ENCODE data around the gene TAGLN2.
A peak's percentile ranks its signal among the peaks of the same experiment; 100 is the strongest.

Gene TAGLN2

DNA sequence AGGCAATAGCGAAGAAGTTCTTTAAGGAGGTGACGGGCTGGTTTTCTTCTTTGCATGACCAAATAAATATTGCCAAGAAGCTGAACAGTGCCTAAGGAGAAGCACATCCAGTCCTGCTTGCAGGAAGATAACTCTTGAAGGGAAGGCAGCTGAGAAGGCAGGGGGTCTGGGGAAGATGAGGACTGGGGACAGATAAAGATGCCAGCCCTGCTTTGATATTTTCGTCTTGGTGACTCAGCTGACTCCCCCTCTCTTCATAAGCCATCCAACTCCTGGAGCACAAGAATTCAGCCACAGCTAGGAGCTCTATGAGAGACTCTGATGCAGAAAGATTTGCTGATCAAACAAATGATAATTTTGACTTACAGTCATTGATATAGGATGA, 28.8 kb downstream of the TAGLN2 start:
- H3K4me3 ChIP-seq (ENCODE audit: extremely low read depth, insufficient read depth, low read length, poor library complexity, severe bottlenecking), result no peak overlapping the region
- peaks cover 33% of the 10 kb centered on the region for H3K4me1 ChIP-seq (ENCODE audit: control insufficient read depth, insufficient read depth, low read length, poor library complexity, severe bottlenecking)
- H3K9me3 ChIP-seq (ENCODE audit: control insufficient read depth, low read length), result no peaks in the 10 kb centered on the region
- WGBS, 2 experiments (ENCODE audit: insufficient coverage in 2 of 2), result 77 to 100% methylated on average over 2 to 3 of the region's 3 CpGs
- no peak overlapping the region for H3K27ac ChIP-seq (ENCODE audit: low read depth, low read length, severe bottlenecking)
- H3K36me3 ChIP-seq (ENCODE audit: control insufficient read depth, insufficient read depth, low read length), result no peaks in the 10 kb centered on the region

DNA sequence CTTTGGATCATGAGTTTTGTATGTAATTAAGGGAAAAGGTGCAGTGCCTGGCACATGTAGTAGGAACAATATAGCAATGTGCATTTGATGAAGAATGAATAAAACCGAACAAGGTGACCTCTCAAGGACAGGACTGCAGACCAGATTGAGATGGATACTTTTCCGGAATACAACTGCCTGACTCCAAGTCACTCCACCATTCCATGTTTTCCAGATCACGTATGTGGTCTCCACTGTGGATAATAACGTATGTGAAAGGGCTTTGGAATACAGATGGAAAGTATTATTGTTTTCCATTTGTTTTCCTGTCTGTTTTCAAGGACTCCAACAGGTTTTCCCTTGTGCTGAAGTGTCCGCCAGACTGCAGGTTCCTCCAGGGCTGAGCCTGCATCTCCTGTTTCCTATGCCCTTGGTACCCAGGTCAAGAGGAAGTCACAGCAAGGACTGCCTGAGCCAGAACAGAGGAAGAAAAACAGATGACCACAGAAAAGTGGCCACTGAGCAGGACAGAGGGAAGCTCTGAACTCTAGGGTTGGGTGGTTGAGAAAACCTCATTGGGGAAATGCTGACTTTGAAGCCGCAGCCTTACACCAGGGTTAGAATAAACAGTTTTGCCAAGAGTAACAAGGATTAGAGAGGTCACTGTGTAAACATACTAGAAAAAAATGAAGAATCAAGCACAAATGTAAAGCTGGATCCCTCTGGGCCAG, 29.3 kb downstream of the TAGLN2 start:
- WGBS, 2 experiments (ENCODE audit: insufficient coverage in 2 of 2), result 96% methylated on average over 2 to 4 of the region's 6 CpGs
- H3K4me1 ChIP-seq (ENCODE audit: control insufficient read depth, insufficient read depth, low read length, poor library complexity, severe bottlenecking), result peaks cover 32% of the 10 kb centered on the region
- H3K4me3 ChIP-seq (ENCODE audit: extremely low read depth, insufficient read depth, low read length, poor library complexity, severe bottlenecking), result no peak overlapping the region
- H3K27ac ChIP-seq (ENCODE audit: low read depth, low read length, severe bottlenecking), result no peak overlapping the region
- no peaks in the 10 kb centered on the region for H3K36me3 ChIP-seq (ENCODE audit: control insufficient read depth, insufficient read depth, low read length)
- no peaks in the 10 kb centered on the region for H3K9me3 ChIP-seq (ENCODE audit: control insufficient read depth, low read length)

DNA sequence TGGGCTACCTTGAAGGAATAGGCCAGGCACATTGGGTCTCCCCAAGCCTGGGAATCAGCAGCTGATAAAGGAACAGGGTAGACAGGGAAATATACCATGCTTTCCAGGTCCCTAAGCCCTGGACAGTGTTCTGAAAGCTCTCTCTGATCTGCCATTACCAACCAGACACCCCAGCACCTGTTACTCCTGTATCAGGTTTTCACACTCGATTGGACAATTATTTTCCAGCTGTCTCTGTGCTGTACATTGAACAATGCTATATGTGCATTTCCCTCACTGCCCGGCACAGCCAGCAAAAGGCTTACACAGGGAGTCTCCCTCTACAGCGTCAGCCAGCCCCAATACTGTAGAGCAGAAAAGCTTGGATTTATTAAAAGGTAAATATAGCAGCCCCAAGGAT, 30.0 kb downstream of the TAGLN2 start:
- Histone ChIP-seq H3K27ac (ENCODE audit: low read depth, low read length, severe bottlenecking) (no peak overlapping the region), H3K4me1 (ENCODE audit: control insufficient read depth, insufficient read depth, low read length, poor library complexity, severe bottlenecking) (peaks cover 31% of the 10 kb centered on the region), H3K9me3 (ENCODE audit: control insufficient read depth, low read length) (no peaks in the 10 kb centered on the region), H3K36me3 (ENCODE audit: control insufficient read depth, insufficient read depth, low read length) (no peaks in the 10 kb centered on the region), H3K4me3 (ENCODE audit: extremely low read depth, insufficient read depth, low read length, poor library complexity, severe bottlenecking) (no peak overlapping the region)
- 100% methylated on average over 2 of the region's 3 CpGs for WGBS, 2 experiments (ENCODE audit: insufficient coverage in 2 of 2)

DNA sequence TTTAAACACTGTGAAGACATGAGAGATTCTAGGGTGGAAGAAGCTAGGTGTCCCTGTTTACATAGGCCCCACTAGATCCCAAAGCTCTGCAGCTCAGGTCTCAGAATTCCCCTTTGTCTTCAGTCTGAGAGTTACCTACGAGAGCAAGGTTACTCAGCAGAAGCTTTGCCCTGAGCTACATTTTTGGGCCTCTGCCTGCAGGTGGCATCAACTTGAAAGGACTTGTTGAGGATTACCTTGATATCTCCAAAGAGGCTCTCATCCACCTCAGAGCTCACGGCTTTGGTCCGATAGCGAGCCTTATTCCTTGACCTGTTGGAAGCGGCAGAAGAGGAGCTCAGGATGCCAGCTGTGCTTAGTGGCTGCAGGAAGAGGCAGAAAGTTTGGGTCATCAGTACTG, 32.4 kb downstream of the TAGLN2 start:
- 84 to 88% methylated on average over 5 of the region's 5 CpGs for WGBS, 2 experiments (ENCODE audit: insufficient coverage in 2 of 2)
- Histone ChIP-seq H3K9me3 (ENCODE audit: control insufficient read depth, low read length) (no peaks in the 10 kb centered on the region), H3K36me3 (ENCODE audit: control insufficient read depth, insufficient read depth, low read length) (no peaks in the 10 kb centered on the region), H3K4me1 (ENCODE audit: control insufficient read depth, insufficient read depth, low read length, poor library complexity, severe bottlenecking) (peaks cover 41% of the 10 kb centered on the region), H3K4me3 (ENCODE audit: extremely low read depth, insufficient read depth, low read length, poor library complexity, severe bottlenecking) (no peak overlapping the region), H3K27ac (ENCODE audit: low read depth, low read length, severe bottlenecking) (no peak overlapping the region)

DNA sequence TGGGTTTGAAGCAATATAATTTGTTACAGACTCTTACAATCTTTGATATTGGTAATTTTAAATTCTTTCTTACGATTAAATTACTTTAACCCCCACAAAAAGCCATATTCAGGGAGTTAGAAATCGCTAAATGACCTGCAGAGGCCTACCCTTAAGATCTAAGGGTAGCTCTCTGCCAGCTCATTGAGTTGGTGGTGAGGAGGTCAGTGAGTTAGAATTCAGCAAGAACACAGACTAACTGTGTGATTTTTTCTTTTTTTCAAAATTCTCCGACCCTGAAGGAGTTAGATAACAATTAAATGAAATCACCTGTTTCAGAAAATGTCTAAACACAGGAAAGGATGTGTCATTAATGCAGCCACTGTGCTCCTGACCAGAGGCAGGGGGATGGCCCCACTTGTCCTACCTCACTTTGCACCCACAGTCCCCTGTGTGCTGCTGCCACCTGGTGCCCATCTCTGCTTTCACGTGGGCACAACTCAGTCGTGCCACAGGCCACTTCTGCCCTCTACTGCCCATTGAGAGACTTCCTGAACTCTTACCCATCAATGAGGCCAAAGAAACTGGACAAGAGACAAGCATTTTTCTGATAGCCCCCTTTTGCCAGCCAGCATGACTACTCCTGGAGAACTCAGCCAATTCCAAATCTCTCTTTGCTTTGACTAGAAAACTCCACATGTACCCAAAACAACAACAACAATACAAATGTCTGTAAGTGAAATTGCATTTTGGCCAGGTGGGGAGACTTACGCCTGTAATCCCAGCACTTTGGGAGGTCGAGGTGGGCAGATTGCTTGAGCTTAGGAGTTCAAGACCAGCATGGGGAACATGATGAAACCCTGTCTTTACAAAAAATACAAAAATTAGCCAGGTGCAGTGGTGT, 33.8 kb downstream of the TAGLN2 start:
- H3K36me3 ChIP-seq (ENCODE audit: control insufficient read depth, insufficient read depth, low read length), result peaks cover 3% of the 10 kb centered on the region
- H3K4me1 ChIP-seq (ENCODE audit: control insufficient read depth, insufficient read depth, low read length, poor library complexity, severe bottlenecking), result peaks cover 38% of the 10 kb centered on the region
- H3K27ac ChIP-seq (ENCODE audit: low read depth, low read length, severe bottlenecking), result no peak overlapping the region
- WGBS, 2 experiments (ENCODE audit: insufficient coverage in 2 of 2), result 27 to 55% methylated on average over 3 to 5 of the region's 7 CpGs
- no peaks in the 10 kb centered on the region for H3K9me3 ChIP-seq (ENCODE audit: control insufficient read depth, low read length)
- no peak overlapping the region for H3K4me3 ChIP-seq (ENCODE audit: extremely low read depth, insufficient read depth, low read length, poor library complexity, severe bottlenecking)

DNA sequence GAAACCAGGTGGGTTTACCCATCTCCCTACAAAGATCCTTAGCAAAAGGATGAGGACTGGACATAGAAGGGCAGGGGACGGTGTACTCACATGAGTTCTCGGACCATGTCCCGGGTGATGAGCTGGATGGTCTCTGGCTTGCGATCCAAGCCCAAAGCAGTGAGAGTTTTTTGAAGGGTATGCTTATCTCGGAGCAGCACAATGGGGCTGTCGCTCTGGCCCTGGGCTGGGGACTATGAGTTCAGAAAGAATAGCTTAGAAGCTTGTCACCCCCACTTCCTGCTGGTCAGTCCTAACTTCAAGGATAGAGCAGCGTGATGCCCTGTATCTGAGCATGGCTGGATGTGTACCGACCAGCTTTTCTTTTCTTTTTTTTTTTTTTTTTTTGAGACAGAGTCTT, 34.9 kb downstream of the TAGLN2 start:
- peaks cover 3% of the 10 kb centered on the region for H3K36me3 ChIP-seq (ENCODE audit: control insufficient read depth, insufficient read depth, low read length)
- WGBS, 2 experiments (ENCODE audit: insufficient coverage in 2 of 2), result 92 to 100% methylated on average over 4 to 7 of the region's 8 CpGs
- peak overlapping the region; percentile 88 for H3K27ac ChIP-seq (ENCODE audit: low read depth, low read length, severe bottlenecking)
- peaks cover 28% of the 10 kb centered on the region for H3K4me1 ChIP-seq (ENCODE audit: control insufficient read depth, insufficient read depth, low read length, poor library complexity, severe bottlenecking)
- no peak overlapping the region for H3K4me3 ChIP-seq (ENCODE audit: extremely low read depth, insufficient read depth, low read length, poor library complexity, severe bottlenecking)
- H3K9me3 ChIP-seq (ENCODE audit: control insufficient read depth, low read length), result no peaks in the 10 kb centered on the region

DNA sequence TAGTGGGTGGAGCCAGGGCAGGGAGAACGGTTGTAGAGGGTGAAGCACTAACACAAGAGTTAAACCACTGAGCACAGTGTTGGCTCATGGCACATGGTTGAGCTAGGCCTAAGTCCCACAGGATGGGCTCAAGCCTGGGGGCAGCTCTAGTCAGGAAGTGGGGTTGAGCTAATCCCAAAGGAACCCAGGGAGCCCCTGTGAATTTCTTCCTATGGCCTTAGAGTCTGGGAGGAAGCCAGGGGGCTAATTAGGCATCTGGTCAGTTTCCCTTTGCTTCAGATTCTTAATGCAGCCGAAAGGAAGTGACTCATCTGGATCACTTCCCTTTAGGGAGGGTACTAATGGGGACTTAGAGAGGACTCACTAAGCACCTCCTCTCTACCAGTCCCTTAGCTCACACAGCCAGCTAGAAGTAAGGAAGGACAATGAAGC, 35.5 kb downstream of the TAGLN2 start:
- Histone ChIP-seq H3K4me1 (ENCODE audit: control insufficient read depth, insufficient read depth, low read length, poor library complexity, severe bottlenecking) (peaks cover 28% of the 10 kb centered on the region), H3K4me3 (ENCODE audit: extremely low read depth, insufficient read depth, low read length, poor library complexity, severe bottlenecking) (no peak overlapping the region), H3K36me3 (ENCODE audit: control insufficient read depth, insufficient read depth, low read length) (peaks cover 3% of the 10 kb centered on the region), H3K9me3 (ENCODE audit: control insufficient read depth, low read length) (no peaks in the 10 kb centered on the region), H3K27ac (ENCODE audit: low read depth, low read length, severe bottlenecking) (peak overlapping the region; percentile 88)
- 70 to 83% methylated on average over 1 of the region's 2 CpGs for WGBS, 2 experiments (ENCODE audit: insufficient coverage in 2 of 2)

DNA sequence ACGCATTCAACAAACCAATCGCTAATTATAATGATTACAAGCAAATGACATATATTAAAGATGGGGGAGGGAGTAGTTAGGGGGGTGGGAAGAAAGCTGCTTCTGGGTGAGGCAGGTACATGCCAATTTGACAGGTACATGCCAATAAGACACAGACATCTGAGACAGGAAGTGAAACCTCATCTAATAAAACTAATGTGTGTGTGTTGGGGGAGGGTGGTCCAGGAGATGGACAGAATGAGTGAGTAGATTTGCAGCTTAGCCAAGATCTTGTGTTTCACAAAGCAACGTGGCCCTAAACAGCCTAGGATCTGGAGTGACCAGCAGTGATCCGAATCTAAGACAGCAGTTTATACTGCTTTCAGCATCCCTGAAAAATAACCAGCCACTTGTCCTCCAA, 36.1 kb downstream of the TAGLN2 start:
- WGBS, 2 experiments (ENCODE audit: insufficient coverage in 2 of 2), result 100% methylated on average over 1 to 2 of the region's 4 CpGs

DNA sequence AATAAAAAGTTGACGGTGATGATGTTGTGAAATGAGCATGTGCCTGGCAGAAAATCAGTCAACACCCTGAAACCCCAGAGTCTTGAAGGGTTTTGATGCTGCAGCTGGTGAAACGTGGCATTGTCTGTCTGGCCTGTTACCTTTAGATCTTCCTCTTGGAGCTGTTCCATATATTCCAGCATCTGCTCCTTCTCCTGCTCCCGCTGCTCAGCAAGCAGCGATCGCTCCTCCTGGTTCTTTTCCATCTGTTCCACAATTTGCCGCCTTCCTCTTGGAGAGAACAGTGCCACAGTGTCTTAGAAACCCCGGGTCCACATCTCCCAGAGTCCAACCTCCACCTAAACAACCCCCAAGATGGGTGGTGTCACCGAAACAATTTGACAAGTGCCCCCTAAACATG, 41.0 kb downstream of the TAGLN2 start:
- Histone ChIP-seq H3K27ac (ENCODE audit: low read depth, low read length, severe bottlenecking) (no peak overlapping the region), H3K4me3 (ENCODE audit: extremely low read depth, insufficient read depth, low read length, poor library complexity, severe bottlenecking) (no peak overlapping the region), H3K9me3 (ENCODE audit: control insufficient read depth, low read length) (no peaks in the 10 kb centered on the region), H3K4me1 (ENCODE audit: control insufficient read depth, insufficient read depth, low read length, poor library complexity, severe bottlenecking) (peaks cover 19% of the 10 kb centered on the region), H3K36me3 (ENCODE audit: control insufficient read depth, insufficient read depth, low read length) (peaks cover 7% of the 10 kb centered on the region)
- WGBS, 2 experiments (ENCODE audit: insufficient coverage in 2 of 2), result 83 to 86% methylated on average over 7 to 8 of the region's 8 CpGs

More for the DNA sequence above, 36.1 kb downstream of the TAGLN2 start:
- Histone ChIP-seq H3K4me1 (ENCODE audit: control insufficient read depth, insufficient read depth, low read length, poor library complexity, severe bottlenecking) (peaks cover 26% of the 10 kb centered on the region), H3K4me3 (ENCODE audit: extremely low read depth, insufficient read depth, low read length, poor library complexity, severe bottlenecking) (no peak overlapping the region), H3K36me3 (ENCODE audit: control insufficient read depth, insufficient read depth, low read length) (peaks cover 3% of the 10 kb centered on the region), H3K27ac (ENCODE audit: low read depth, low read length, severe bottlenecking) (peak overlapping the region; percentile 88), H3K9me3 (ENCODE audit: control insufficient read depth, low read length) (no peaks in the 10 kb centered on the region)

DNA sequence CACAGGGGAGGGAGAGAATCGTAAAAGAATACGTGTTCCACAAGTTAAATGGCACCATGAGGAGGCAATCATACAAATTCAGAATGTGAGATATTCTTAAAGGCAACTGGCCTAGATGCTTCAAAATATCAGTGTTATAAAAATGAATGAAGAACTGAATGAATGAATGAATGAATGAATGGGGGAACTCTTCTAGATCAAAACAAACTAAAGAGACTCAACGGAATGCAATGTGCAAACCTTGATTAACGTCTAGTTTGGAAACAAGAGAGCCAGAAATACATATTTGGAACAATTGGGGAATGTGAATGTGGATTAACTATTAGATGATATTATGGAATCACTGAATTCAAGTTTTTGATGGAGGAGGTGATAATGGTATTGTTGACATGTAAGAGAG, 42.2 kb downstream of the TAGLN2 start:
- H3K27ac ChIP-seq (ENCODE audit: low read depth, low read length, severe bottlenecking), result no peak overlapping the region
- peaks cover 7% of the 10 kb centered on the region for H3K36me3 ChIP-seq (ENCODE audit: control insufficient read depth, insufficient read depth, low read length)
- no peaks in the 10 kb centered on the region for H3K9me3 ChIP-seq (ENCODE audit: control insufficient read depth, low read length)
- 90 to 92% methylated on average over 4 of the region's 4 CpGs for WGBS, 2 experiments (ENCODE audit: insufficient coverage in 2 of 2)
- peaks cover 15% of the 10 kb centered on the region for H3K4me1 ChIP-seq (ENCODE audit: control insufficient read depth, insufficient read depth, low read length, poor library complexity, severe bottlenecking)
- no peak overlapping the region for H3K4me3 ChIP-seq (ENCODE audit: extremely low read depth, insufficient read depth, low read length, poor library complexity, severe bottlenecking)

DNA sequence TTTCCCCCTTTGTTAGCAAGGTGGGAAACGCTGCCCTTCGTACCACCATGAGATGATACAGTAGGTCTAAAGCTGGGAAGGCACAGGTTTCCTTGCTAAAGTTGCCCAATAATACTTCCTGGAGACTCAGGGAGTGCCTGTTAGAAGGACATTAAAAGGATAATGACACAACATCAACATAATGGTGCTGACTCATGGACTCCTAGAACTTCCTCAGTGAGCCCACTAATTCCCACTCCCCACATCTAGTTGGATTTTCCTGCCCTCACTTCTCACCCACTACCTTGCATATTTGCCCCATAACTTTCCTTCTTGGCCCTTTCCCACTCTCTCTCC, 42.8 kb downstream of the TAGLN2 start:
- Histone ChIP-seq H3K4me3 (ENCODE audit: extremely low read depth, insufficient read depth, low read length, poor library complexity, severe bottlenecking) (no peak overlapping the region), H3K27ac (ENCODE audit: low read depth, low read length, severe bottlenecking) (no peak overlapping the region), H3K4me1 (ENCODE audit: control insufficient read depth, insufficient read depth, low read length, poor library complexity, severe bottlenecking) (peaks cover 15% of the 10 kb centered on the region), H3K36me3 (ENCODE audit: control insufficient read depth, insufficient read depth, low read length) (peaks cover 7% of the 10 kb centered on the region), H3K9me3 (ENCODE audit: control insufficient read depth, low read length) (no peaks in the 10 kb centered on the region)
- WGBS, 2 experiments (ENCODE audit: insufficient coverage in 2 of 2), result 100% methylated on average over 2 of the region's 2 CpGs; no CpG with 5 or more reads in 1 of the 2 experiments
